ENCODE measurements around the gene CENPV.

Gene CENPV

GRCh38 chr17:16339959-16340358, 13.3 kb downstream of the CENPV start:
- no peak overlapping the region for H3K27ac ChIP-seq (ENCODE audit: low read depth, low read length)
- H2AFZ ChIP-seq (ENCODE audit: low read length, unreplicated experiment), result no peak overlapping the region
- H3K79me2 ChIP-seq (ENCODE audit: control insufficient read depth, insufficient read depth, low read length, unreplicated experiment), result no peaks in the 10 kb centered on the region
- no peak overlapping the region for H3K4me3 ChIP-seq (ENCODE audit: low read depth, low read length)
- no peaks in the 10 kb centered on the region for H3K27me3 ChIP-seq (ENCODE audit: insufficient read depth, low read length)
- no peaks in the 10 kb centered on the region for H3K4me1 ChIP-seq (ENCODE audit: control insufficient read depth, insufficient read depth, low read length, unreplicated experiment)
- H3K36me3 ChIP-seq (ENCODE audit: insufficient read depth, low read length), result 0 out of 2 replicates have a peak, but pooled peaks cover 5% of the 10 kb centered on the region

DNA sequence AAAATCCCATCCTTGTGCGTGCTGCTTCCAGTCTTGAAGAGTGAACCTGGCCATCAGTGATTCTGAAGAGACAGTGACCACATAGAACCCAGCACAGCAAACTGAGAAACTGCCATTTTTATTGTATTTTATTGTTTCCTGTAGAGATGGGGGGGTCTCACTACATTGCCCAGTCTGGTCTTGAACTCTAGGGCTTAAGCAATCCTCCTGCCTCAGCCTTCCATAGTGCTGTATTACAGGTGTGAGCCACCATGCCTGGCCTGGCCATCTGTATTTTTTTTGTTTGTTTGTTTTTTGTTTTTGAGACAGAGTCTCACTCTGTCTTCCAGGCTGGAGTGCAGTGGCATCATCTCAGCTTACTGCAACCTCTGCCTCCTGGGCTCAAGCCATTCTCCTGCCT, 13.9 kb downstream of the CENPV start:
- no peaks in the 10 kb centered on the region for H3K27me3 ChIP-seq (ENCODE audit: insufficient read depth, low read length)
- no peak overlapping the region for H3K27ac ChIP-seq (ENCODE audit: low read depth, low read length)
- H3K4me1 ChIP-seq (ENCODE audit: control insufficient read depth, insufficient read depth, low read length, unreplicated experiment), result no peaks in the 10 kb centered on the region
- H3K36me3 ChIP-seq (ENCODE audit: insufficient read depth, low read length), result 0 out of 2 replicates have a peak, but pooled peaks cover 4% of the 10 kb centered on the region
- no peak overlapping the region for H3K4me3 ChIP-seq (ENCODE audit: low read depth, low read length)
- no peak overlapping the region for H2AFZ ChIP-seq (ENCODE audit: low read length, unreplicated experiment)
- H3K79me2 ChIP-seq (ENCODE audit: control insufficient read depth, insufficient read depth, low read length, unreplicated experiment), result no peaks in the 10 kb centered on the region

DNA sequence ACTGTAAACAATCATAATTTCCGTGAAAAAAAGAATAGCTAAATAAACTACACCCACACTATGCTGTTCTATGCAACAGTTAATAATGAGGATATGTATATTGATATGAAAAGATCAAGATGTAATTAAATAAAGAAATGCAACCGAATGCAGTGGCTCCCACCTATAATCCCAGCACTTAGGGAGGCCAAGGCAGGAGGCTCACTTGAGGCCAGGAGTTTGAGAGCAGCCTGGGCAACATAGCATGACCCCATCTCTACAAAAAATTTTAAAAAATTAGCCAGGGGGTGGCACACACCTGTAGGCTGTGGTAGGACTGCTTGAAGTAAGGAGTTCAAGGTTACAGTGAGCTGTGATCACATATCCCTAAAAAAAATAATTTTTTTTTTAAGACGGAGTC, 14.9 kb downstream of the CENPV start:
- Histone ChIP-seq H3K27ac (ENCODE audit: low read depth, low read length) (no peak overlapping the region), H3K79me2 (ENCODE audit: control insufficient read depth, insufficient read depth, low read length, unreplicated experiment) (no peaks in the 10 kb centered on the region), H3K4me1 (ENCODE audit: control insufficient read depth, insufficient read depth, low read length, unreplicated experiment) (no peaks in the 10 kb centered on the region), H2AFZ (ENCODE audit: low read length, unreplicated experiment) (no peak overlapping the region), H3K4me3 (ENCODE audit: low read depth, low read length) (no peak overlapping the region), H3K36me3 (ENCODE audit: insufficient read depth, low read length) (no peaks in the 10 kb centered on the region), H3K27me3 (ENCODE audit: insufficient read depth, low read length) (no peaks in the 10 kb centered on the region)

DNA sequence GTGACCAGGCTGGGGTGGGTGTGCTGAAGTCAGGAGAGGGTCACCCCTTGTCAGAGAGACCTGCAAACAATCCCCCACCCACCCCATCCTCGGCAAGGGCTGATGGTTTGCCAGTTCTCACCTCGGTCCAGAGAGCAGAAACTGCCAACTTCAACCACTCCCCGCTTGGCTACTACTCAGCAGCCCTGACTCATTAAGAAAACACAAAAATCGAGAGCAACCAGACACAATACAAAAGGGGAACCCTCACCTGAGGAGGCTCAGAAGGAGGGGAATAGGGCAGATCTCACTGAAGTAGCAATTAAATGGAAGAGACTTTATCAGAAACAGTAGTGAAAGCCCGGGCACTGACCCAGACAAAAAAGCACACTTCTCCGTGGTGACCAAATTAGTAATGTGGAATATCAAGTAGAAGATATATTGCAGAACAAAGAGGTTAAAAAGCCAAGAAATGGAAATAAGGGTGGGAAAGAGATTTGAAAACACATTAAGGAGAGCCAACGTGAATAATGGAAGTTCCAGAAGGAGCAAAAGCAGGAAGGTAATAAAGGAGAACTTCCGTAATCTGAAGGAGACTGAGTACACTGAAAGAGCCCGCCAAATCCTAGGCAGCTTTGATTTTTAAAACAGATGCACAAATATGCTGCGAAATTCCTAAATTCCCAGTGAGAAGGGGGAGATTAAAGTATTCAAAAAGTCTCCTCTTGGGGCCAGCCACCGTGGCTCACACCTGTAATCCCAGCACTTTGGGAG, 23.6 kb downstream of the CENPV start:
- Histone ChIP-seq H3K27me3 (ENCODE audit: insufficient read depth, low read length) (no peaks in the 10 kb centered on the region), H3K79me2 (ENCODE audit: control insufficient read depth, insufficient read depth, low read length, unreplicated experiment) (no peaks in the 10 kb centered on the region), H3K4me3 (ENCODE audit: low read depth, low read length) (peak overlapping the region; percentile 67), H3K4me1 (ENCODE audit: control insufficient read depth, insufficient read depth, low read length, unreplicated experiment) (peaks cover 13% of the 10 kb centered on the region), H2AFZ (ENCODE audit: low read length, unreplicated experiment) (no peak overlapping the region), H3K36me3 (ENCODE audit: insufficient read depth, low read length) (no peaks in the 10 kb centered on the region), H3K27ac (ENCODE audit: low read depth, low read length) (no peak overlapping the region)

- Histone ChIP-seq H3K36me3 (ENCODE audit: insufficient read depth, low read length) (no peaks in the 10 kb centered on the region), H3K4me1 (ENCODE audit: control insufficient read depth, insufficient read depth, low read length, unreplicated experiment) (peaks cover 13% of the 10 kb centered on the region), H2AFZ (ENCODE audit: low read length, unreplicated experiment) (no peak overlapping the region), H3K4me3 (ENCODE audit: low read depth, low read length) (peak overlapping the region; percentile 67), H3K79me2 (ENCODE audit: control insufficient read depth, insufficient read depth, low read length, unreplicated experiment) (no peaks in the 10 kb centered on the region), H3K27me3 (ENCODE audit: insufficient read depth, low read length) (no peaks in the 10 kb centered on the region), H3K27ac (ENCODE audit: low read depth, low read length) (no peak overlapping the region)
Measured at GRCh38 chr17:16328997-16329396, 24.3 kb downstream of the CENPV start.

GRCh38 chr17:16327018-16327417, 26.3 kb downstream of the CENPV start:
- Histone ChIP-seq H3K36me3 (ENCODE audit: insufficient read depth, low read length) (no peaks in the 10 kb centered on the region), H3K79me2 (ENCODE audit: control insufficient read depth, insufficient read depth, low read length, unreplicated experiment) (no peaks in the 10 kb centered on the region), H3K4me1 (ENCODE audit: control insufficient read depth, insufficient read depth, low read length, unreplicated experiment) (peaks cover 13% of the 10 kb centered on the region), H3K4me3 (ENCODE audit: low read depth, low read length) (no peak overlapping the region), H3K27ac (ENCODE audit: low read depth, low read length) (no peak overlapping the region), H3K27me3 (ENCODE audit: insufficient read depth, low read length) (no peaks in the 10 kb centered on the region), H2AFZ (ENCODE audit: low read length, unreplicated experiment) (no peak overlapping the region)

DNA sequence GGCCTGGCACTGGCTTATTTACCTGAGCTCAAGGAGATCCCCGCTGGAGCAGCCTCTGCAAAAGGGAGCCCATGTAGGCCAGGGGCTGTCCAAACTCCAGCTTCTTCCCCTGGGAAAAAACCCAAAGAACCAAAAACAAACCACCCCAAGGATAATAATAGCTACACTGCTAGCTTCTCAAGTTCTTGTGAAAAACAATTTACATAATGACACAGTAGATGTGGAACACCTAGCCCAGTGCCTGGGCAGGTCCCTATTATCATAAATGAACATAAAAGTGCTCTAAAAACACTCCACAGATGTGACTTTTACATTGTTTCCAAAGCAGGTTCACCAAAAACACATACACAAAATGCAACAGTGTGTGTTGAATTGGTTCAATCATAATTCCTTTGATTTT, 27.3 kb downstream of the CENPV start:
- Histone ChIP-seq H3K27ac (ENCODE audit: low read depth, low read length) (no peak overlapping the region), H3K27me3 (ENCODE audit: insufficient read depth, low read length) (no peaks in the 10 kb centered on the region), H3K4me1 (ENCODE audit: control insufficient read depth, insufficient read depth, low read length, unreplicated experiment) (peaks cover 13% of the 10 kb centered on the region), H3K79me2 (ENCODE audit: control insufficient read depth, insufficient read depth, low read length, unreplicated experiment) (no peaks in the 10 kb centered on the region), H3K36me3 (ENCODE audit: insufficient read depth, low read length) (no peaks in the 10 kb centered on the region), H2AFZ (ENCODE audit: low read length, unreplicated experiment) (no peak overlapping the region), H3K4me3 (ENCODE audit: low read depth, low read length) (no peak overlapping the region)

DNA sequence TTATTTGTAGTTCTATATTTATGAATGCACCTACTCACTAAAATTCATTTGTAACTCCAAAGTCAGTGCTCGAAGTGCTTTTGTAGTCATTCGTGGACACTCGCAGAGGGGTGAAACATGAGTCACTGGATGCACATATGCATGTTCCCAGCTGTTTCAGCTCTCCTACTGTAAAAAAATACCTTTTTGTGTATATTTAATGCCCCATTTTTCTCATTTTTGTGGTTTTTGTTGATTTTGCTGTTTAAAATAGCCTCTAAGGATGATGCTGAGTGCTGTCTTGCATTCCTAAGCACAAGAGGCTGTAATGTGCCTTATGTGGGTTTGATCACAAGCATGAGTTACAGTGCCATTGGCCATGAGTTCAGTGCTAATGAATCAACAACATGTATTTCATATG, 30.6 kb downstream of the CENPV start:
- no peaks in the 10 kb centered on the region for H3K36me3 ChIP-seq (ENCODE audit: insufficient read depth, low read length)

DNA sequence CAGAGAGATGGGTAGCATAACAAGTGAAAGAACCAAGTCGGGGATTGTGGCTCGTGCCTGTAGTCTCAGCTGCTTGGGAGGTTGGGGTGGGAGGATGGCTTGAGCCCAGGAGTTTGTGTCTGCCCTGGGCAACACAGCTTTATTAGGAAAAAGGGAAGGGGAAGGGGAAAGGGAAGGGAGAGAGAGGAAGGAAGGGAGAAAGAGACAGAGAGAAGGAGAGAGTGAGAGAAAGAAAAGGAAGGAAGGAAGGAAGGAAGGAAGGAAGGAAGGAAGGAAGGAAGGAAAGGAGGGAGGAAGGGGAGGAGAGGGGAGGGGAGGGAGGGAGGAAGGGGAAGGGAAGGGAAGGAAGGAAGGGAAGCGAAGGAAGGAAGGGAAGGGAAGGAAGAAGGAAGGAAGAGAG, 33.3 kb downstream of the CENPV start:
- Histone ChIP-seq H3K27me3 (ENCODE audit: insufficient read depth, low read length) (no peaks in the 10 kb centered on the region), H3K79me2 (ENCODE audit: control insufficient read depth, insufficient read depth, low read length, unreplicated experiment) (no peaks in the 10 kb centered on the region), H3K36me3 (ENCODE audit: insufficient read depth, low read length) (no peaks in the 10 kb centered on the region), H3K4me3 (ENCODE audit: low read depth, low read length) (no peak overlapping the region), H3K27ac (ENCODE audit: low read depth, low read length) (no peak overlapping the region), H3K4me1 (ENCODE audit: control insufficient read depth, insufficient read depth, low read length, unreplicated experiment) (no peaks in the 10 kb centered on the region), H2AFZ (ENCODE audit: low read length, unreplicated experiment) (no peak overlapping the region)

More for the DNA sequence above, 30.6 kb downstream of the CENPV start:
- no peaks in the 10 kb centered on the region for H3K79me2 ChIP-seq (ENCODE audit: control insufficient read depth, insufficient read depth, low read length, unreplicated experiment)
- H3K27me3 ChIP-seq (ENCODE audit: insufficient read depth, low read length), result no peaks in the 10 kb centered on the region
- H3K4me3 ChIP-seq (ENCODE audit: low read depth, low read length), result no peak overlapping the region
- no peak overlapping the region for H3K27ac ChIP-seq (ENCODE audit: low read depth, low read length)
- H2AFZ ChIP-seq (ENCODE audit: low read length, unreplicated experiment), result no peak overlapping the region
- H3K4me1 ChIP-seq (ENCODE audit: control insufficient read depth, insufficient read depth, low read length, unreplicated experiment), result no peaks in the 10 kb centered on the region

- H3K27ac ChIP-seq (ENCODE audit: low read depth, low read length), result no peak overlapping the region
Measured at GRCh38 chr17:16314859-16315258, 38.4 kb downstream of the CENPV start.

GRCh38 chr17:16314189-16314588, 39.1 kb downstream of the CENPV start:
- H3K27ac ChIP-seq (ENCODE audit: low read depth, low read length), result no peak overlapping the region
- no peaks in the 10 kb centered on the region for H3K27me3 ChIP-seq (ENCODE audit: insufficient read depth, low read length)
- no peaks in the 10 kb centered on the region for H3K36me3 ChIP-seq (ENCODE audit: insufficient read depth, low read length)
- H3K79me2 ChIP-seq (ENCODE audit: control insufficient read depth, insufficient read depth, low read length, unreplicated experiment), result no peaks in the 10 kb centered on the region
- no peak overlapping the region for H3K4me3 ChIP-seq (ENCODE audit: low read depth, low read length)
- no peaks in the 10 kb centered on the region for H3K4me1 ChIP-seq (ENCODE audit: control insufficient read depth, insufficient read depth, low read length, unreplicated experiment)
- no peak overlapping the region for H2AFZ ChIP-seq (ENCODE audit: low read length, unreplicated experiment)

More at GRCh38 chr17:16314859-16315258, 38.4 kb downstream of the CENPV start:
- H3K4me3 ChIP-seq (ENCODE audit: low read depth, low read length), result no peak overlapping the region
- H2AFZ ChIP-seq (ENCODE audit: low read length, unreplicated experiment), result no peak overlapping the region
- H3K27me3 ChIP-seq (ENCODE audit: insufficient read depth, low read length), result no peaks in the 10 kb centered on the region
- H3K79me2 ChIP-seq (ENCODE audit: control insufficient read depth, insufficient read depth, low read length, unreplicated experiment), result no peaks in the 10 kb centered on the region
- H3K36me3 ChIP-seq (ENCODE audit: insufficient read depth, low read length), result no peaks in the 10 kb centered on the region
- no peaks in the 10 kb centered on the region for H3K4me1 ChIP-seq (ENCODE audit: control insufficient read depth, insufficient read depth, low read length, unreplicated experiment)

All from ACC112 (cell line).